Adrenal gland (tissue), 12 donors: ENCODE results near the gene TAF12. TPM values are rescaled to one million over a fixed set of nuclear protein-coding genes. Genes with fewer than 3 reads are reported as not detected.
"Not testable (repeated sequence)": the region's sequence is repeated elsewhere in the genome, so short reads cannot be mapped to it uniquely, and the experiment has no call there.

Experiments
- DNase-seq, 7 donors: peaks; one replicate each; pipeline ENCODE4 v3.0.0-alpha.2; 2019 to 2020
- H3K27ac ChIP-seq, 5 donors: fragments of 200-600 bp; sonication (generic) in 4 of 5; 1 replicate in 3 of 5; 2 replicates in 2 of 5; pipeline versions ENCODE4 v1.5.1 to v1.8.0; 2016 to 2020; ENCODE audit warnings: mild to moderate bottlenecking in 1 of 5
- H3K27me3 ChIP-seq: fragments of 200-600 bp; 2 replicates; pipeline ENCODE4 v1.8.0; 2021
- H3K36me3 ChIP-seq, 2 donors: fragments of 200-600 bp; replicated peaks in 1 of 2; 1 replicate in 1 of 2; 2 replicates in 1 of 2; pipeline versions ENCODE4 v1.5.1 to v1.8.0; 2018 to 2022
- H3K4me1 ChIP-seq, 2 donors: fragments of 200-600 bp; replicated peaks in 1 of 2; 1 replicate in 1 of 2; 2 replicates in 1 of 2; pipeline versions ENCODE4 v1.5.1 to v1.8.0; 2018 to 2021
- H3K4me3 ChIP-seq, 4 donors: fragments of 200-600 bp; sonication (generic) in 3 of 4; one replicate each; pipeline ENCODE4 v1.5.1; 2016 to 2018
- H3K9me3 ChIP-seq, 3 donors: fragments of 200-600 bp; sonication (generic) in 1 of 3; replicated peaks in 1 of 3; 1 replicate in 2 of 3; 2 replicates in 1 of 3; pipeline versions ENCODE4 v1.5.1 to v1.8.0; 2016 to 2021
- CTCF ChIP-seq, 6 experiments: fragments of 450-650 bp in 4 of 6; fragments of 200-600 bp in 2 of 6; sonication (generic) in 1 of 6; IDR thresholded peaks; 1 replicate in 5 of 6; 2 replicates in 1 of 6; pipeline versions ENCODE4 v1.5.1 to v1.8.0; 2016 to 2021; ENCODE audit warnings: antibody characterized with exemption in 6 of 6, mild to moderate bottlenecking in 2 of 6, moderate library complexity in 1 of 6
- POLR2A ChIP-seq, 2 donors: fragments of 450-650 bp; IDR thresholded peaks; one replicate each; pipeline ENCODE4 v1.6.1; 2017; ENCODE audit warnings: antibody characterized with exemption in 2 of 2, mild to moderate bottlenecking in 2 of 2, moderate library complexity in 1 of 2
- WGBS, 4 donors: extraction: QIAGEN DNeasy Blood & Tissue Kit in 2 of 4; methylation state at CpG; one replicate each; pipeline versions ENCODE4 v1.1.5 to v1.1.7; 2013 to 2017; 5-methylcytosine and 5-hydroxymethylcytosine counted together
- intact Hi-C, 2 donors: fragments of 100-400 bp; cut with DNase I; formaldehyde crosslinking; loops; one replicate each; pipeline versions ENCODE4 v1.14.1 to v1.15.0; 2022 to 2023
- polyA plus RNA-seq, 3 donors: library from polyadenylated mRNA; stranded (reverse); fragments of 200-250 nt in 2 of 3; fragments of 350-450 nt in 1 of 3; fragmentation: Illumina TruSeq in 1 of 3; extraction: RNeasy Lipid Tissue Mini Kit (QIAGEN cat#74804) in 1 of 3; gene quantifications; one replicate each; pipeline ENCODE4 v1.2.3, GENCODE V29; 2013 to 2014
- total RNA-seq, 9 donors: library from RNA; depleted of rRNA in 4 of 9; stranded (reverse); fragments of >200 nt in 4 of 9; fragments of 120-200 nt in 1 of 9; fragmentation: NEBNext Ultra II Directional in 1 of 9; extraction: Animal tissue kit (Norgen Biotek cat#: 25700) in 1 of 9; gene quantifications; one replicate each; pipeline versions ENCODE4 v1.1.0 to v1.2.4, GENCODE V29; 2013 to 2023
- donor health status: healthy with polysubstance abuse.
- donor health status: Bipolar disorder and iron deficiency.
- donor health status: DM: yes; HTN: yes; CAD: no.
- donor health status: DM: no; HTN: no; CAD: no.
- donor health status: DM: no; HTN: no; CAD: no.
- donor health status: DM: yes; HTN: yes; CAD: no.

Gene TAF12
- total and polyA plus RNA-seq, 12 donors = 12.2 to 35.0 (median 21.9) TPM

- DNase-seq = no peak
- Histone ChIP-seq H3K36me3 (peaks cover 0 to 50% of the 10 kb centered on the region in 2 donors), H3K27me3 (no peaks in the 10 kb centered on the region), H3K9me3 (no peaks in the 10 kb centered on the region), H3K27ac (no peak overlapping the region), H3K4me3 (no peak overlapping the region), H3K4me1 (peaks cover 5 to 15% of the 10 kb centered on the region in 2 donors)
- WGBS, 4 donors = 82 to 100% (median 88%) methylated on average over 1 of the region's 1 CpG
- intact Hi-C loops = no loop called here
- TF ChIP-seq POLR2A (IDR thresholded peaks at IDR 0.05) (no peak), CTCF (IDR thresholded peaks at IDR 0.05) (no peak)
These were observed 65.7 kb downstream of the TAF12 start for GRCh38 chr1:28577052-28577678.

- peaks cover 0 to 54% of the 10 kb centered on the region in 2 donors for H3K36me3 ChIP-seq
- 95 to 98% (median 97%) methylated on average over 10 to 11 of the region's 11 CpGs for WGBS, 4 donors
- no peaks in the 10 kb centered on the region for H3K9me3 ChIP-seq
- H3K4me1 ChIP-seq = no peaks in the 10 kb centered on the region
- intact Hi-C loops = no loop called here
- H3K4me3 ChIP-seq = no peak overlapping the region
- no peak for DNase-seq
- no peak for TF ChIP-seq CTCF (IDR thresholded peaks at IDR 0.05)
- TF ChIP-seq POLR2A (IDR thresholded peaks at IDR 0.05) = no peak
- no peaks in the 10 kb centered on the region for H3K27me3 ChIP-seq
- H3K27ac ChIP-seq = no peak overlapping the region
These were observed 69.3 kb downstream of the TAF12 start for GRCh38 chr1:28573564-28573963.

GRCh38 chr1:28572891-28573290 lies 70.0 kb downstream of the TAF12 start:
- H3K4me3 ChIP-seq, H3K9me3 ChIP-seq, intact Hi-C loops, H3K4me1 ChIP-seq, H3K27me3 ChIP-seq, H3K27ac ChIP-seq: not testable (repeated sequence)
- 84 to 91% (median 89%) methylated on average over 12 of the region's 12 CpGs for WGBS, 4 donors
- peaks cover 0 to 54% of the 10 kb centered on the region in 2 donors for H3K36me3 ChIP-seq
- DNase-seq = peak in 4 of 7 donors; percentile 26 to 49 (median 40)

GRCh38 chr1:28571911-28572310 lies 71.0 kb downstream of the TAF12 start:
- Histone ChIP-seq H3K27me3 (no peaks in the 10 kb centered on the region), H3K9me3 (no peaks in the 10 kb centered on the region), H3K4me3 (no peak overlapping the region), H3K36me3 (peaks cover 0 to 54% of the 10 kb centered on the region in 2 donors), H3K27ac (no peak overlapping the region), H3K4me1 (no peaks in the 10 kb centered on the region)
- 86 to 96% (median 92%) methylated on average over 3 to 4 of the region's 4 CpGs for WGBS, 4 donors
- TF ChIP-seq POLR2A (IDR thresholded peaks at IDR 0.05) (no peak), CTCF (IDR thresholded peaks at IDR 0.05) (no peak)
- intact Hi-C loops = no loop called here
- no peak for DNase-seq

- H3K9me3 ChIP-seq = no peaks in the 10 kb centered on the region
These were observed 75.9 kb downstream of the TAF12 start for GRCh38 chr1:28566931-28567330.

More at GRCh38 chr1:28566931-28567330, 75.9 kb downstream of the TAF12 start:
- intact Hi-C loops = no loop called here
- H3K27ac ChIP-seq = no peak overlapping the region
- H3K4me1 ChIP-seq = no peaks in the 10 kb centered on the region
- H3K4me3 ChIP-seq = no peak overlapping the region
- 90 to 100% (median 94%) methylated on average over 2 of the region's 2 CpGs for WGBS, 4 donors
- TF ChIP-seq CTCF (IDR thresholded peaks at IDR 0.05) (no peak), POLR2A (IDR thresholded peaks at IDR 0.05) (no peak)
- DNase-seq = no peak
- no peaks in the 10 kb centered on the region for H3K27me3 ChIP-seq
- peaks cover 0 to 79% of the 10 kb centered on the region in 2 donors for H3K36me3 ChIP-seq
